SKM-1 (cell line): Measurements from ENCODE around the gene TMEM182.

Experiments
- DNase-seq: peaks from one replicate; lab custom pipeline; 2025; ENCODE audit not compliant: unreplicated experiment; lab: John Stamatoyannopoulos, UW

The TMEM182 gene

GRCh38 chr2:102765061-102765460 lies 3.2 kb downstream of the TMEM182 start:
- DNase-seq, result no peak

GRCh38 chr2:102768253-102768652 lies 6.4 kb downstream of the TMEM182 start:
- no peak for DNase-seq

GRCh38 chr2:102768892-102769291 lies 7.1 kb downstream of the TMEM182 start:
- DNase-seq, result no peak

- DNase-seq, result no peak
Observed at GRCh38 chr2:102770506-102770905, 8.7 kb downstream of the TMEM182 start.

- DNase-seq, result no peak
Observed at GRCh38 chr2:102771114-102771513, 9.3 kb downstream of the TMEM182 start.

- DNase-seq, result no peak
Observed at GRCh38 chr2:102772659-102773058, 10.8 kb downstream of the TMEM182 start.

- DNase-seq, result no peak
Observed at GRCh38 chr2:102773149-102773705, 11.4 kb downstream of the TMEM182 start.

GRCh38 chr2:102778260-102778659 lies 16.4 kb downstream of the TMEM182 start:
- DNase-seq, result no peak

GRCh38 chr2:102780467-102780866 lies 18.6 kb downstream of the TMEM182 start:
- DNase-seq, result no peak

GRCh38 chr2:102782187-102782586 lies 20.4 kb downstream of the TMEM182 start:
- DNase-seq, result no peak

GRCh38 chr2:102782933-102783332 lies 21.1 kb downstream of the TMEM182 start:
- DNase-seq, result no peak

- DNase-seq, result no peak
Observed at GRCh38 chr2:102783506-102784183, 21.8 kb downstream of the TMEM182 start.

- DNase-seq, result no peak
Observed at GRCh38 chr2:102784940-102785339, 23.1 kb downstream of the TMEM182 start.

- no peak for DNase-seq
Observed at GRCh38 chr2:102788216-102788884, 26.5 kb downstream of the TMEM182 start.

GRCh38 chr2:102788885-102789260 lies 27.0 kb downstream of the TMEM182 start:
- no peak for DNase-seq

GRCh38 chr2:102789349-102790090 lies 27.7 kb downstream of the TMEM182 start:
- no peak for DNase-seq

- DNase-seq, result no peak
Observed at GRCh38 chr2:102790091-102790455, 28.2 kb downstream of the TMEM182 start.

- DNase-seq, result no peak
Observed at GRCh38 chr2:102792568-102793208, 30.9 kb downstream of the TMEM182 start.

- no peak for DNase-seq
Observed at GRCh38 chr2:102795641-102796040, 33.8 kb downstream of the TMEM182 start.

GRCh38 chr2:102796337-102796736 lies 34.5 kb downstream of the TMEM182 start:
- DNase-seq, result no peak

- no peak for DNase-seq
Observed at GRCh38 chr2:102797486-102797885, 35.7 kb downstream of the TMEM182 start.
